GM18499 (cell line): ENCODE data around the gene UST.
"Not testable (repeated sequence)": the region's sequence is repeated elsewhere in the genome, so short reads cannot be mapped to it uniquely, and the experiment has no call there.

Source experiments
- ATAC-seq: cut with Tn5 transposase; IDR thresholded peaks from one replicate; pipeline ENCODE4 v1.9.1; 2021; ENCODE audit warnings: moderate number of reproducible peaks; ENCODE audit not compliant: insufficient read depth, unreplicated experiment

The UST gene

GRCh38 chr6:148890096-148890495, 143.3 kb downstream of the UST start:
- no peak for ATAC-seq

GRCh38 chr6:148890652-148891404, 144.0 kb downstream of the UST start:
- no peak for ATAC-seq

GRCh38 chr6:148891405-148891783, 144.6 kb downstream of the UST start:
- no peak for ATAC-seq

- ATAC-seq: no peak
Observed at GRCh38 chr6:148892247-148892646, 145.4 kb downstream of the UST start.

- ATAC-seq: no peak
Observed at GRCh38 chr6:148893073-148893472, 146.2 kb downstream of the UST start.

GRCh38 chr6:148893481-148893880, 146.7 kb downstream of the UST start:
- ATAC-seq: no peak

GRCh38 chr6:148898376-148899014, 151.7 kb downstream of the UST start:
- ATAC-seq: no peak

GRCh38 chr6:148904896-148905870, 158.4 kb downstream of the UST start:
- ATAC-seq: no peak

- no peak for ATAC-seq
Observed at GRCh38 chr6:148905901-148906300, 159.1 kb downstream of the UST start.

GRCh38 chr6:148906386-148906785, 159.6 kb downstream of the UST start:
- ATAC-seq: no peak

- ATAC-seq: no peak
Observed at GRCh38 chr6:148907573-148907972, 160.7 kb downstream of the UST start.

- ATAC-seq: no peak
Observed at GRCh38 chr6:148912252-148912651, 165.4 kb downstream of the UST start.

- no peak for ATAC-seq
Observed at GRCh38 chr6:148915810-148916209, 169.0 kb downstream of the UST start.

- not testable (repeated sequence) for ATAC-seq
Observed at GRCh38 chr6:148916485-148916884, 169.7 kb downstream of the UST start.

GRCh38 chr6:148924226-148925012, 177.6 kb downstream of the UST start:
- ATAC-seq: no peak

- no peak for ATAC-seq
Observed at GRCh38 chr6:148925701-148926100, 178.9 kb downstream of the UST start.

- ATAC-seq: no peak
Observed at GRCh38 chr6:148926478-148926877, 179.6 kb downstream of the UST start.

GRCh38 chr6:148927586-148927985, 180.8 kb downstream of the UST start:
- ATAC-seq: no peak

- no peak for ATAC-seq
Observed at GRCh38 chr6:148928811-148929210, 182.0 kb downstream of the UST start.

- no peak for ATAC-seq
Observed at GRCh38 chr6:148932208-148932607, 185.4 kb downstream of the UST start.
